Gastrocnemius medialis (tissue), 4 donors: ENCODE results near the gene DHX15. TPM values are rescaled to one million over a fixed set of nuclear protein-coding genes. Genes with fewer than 3 reads are reported as not detected.

ENCODE experiments used
- ATAC-seq, 2 donors: fragments of 150-250 bp; one replicate each; pipeline ENCODE4 v1.9.1; 2016
- DNase-seq, 2 donors: peaks; one replicate each; pipeline ENCODE4 v3.0.0-alpha.2; 2019
- H3K27ac ChIP-seq, 4 donors: fragments of 200-600 bp; sonication (generic); 1 replicate in 1 of 4; 2 replicates in 3 of 4; pipeline ENCODE4 v1.5.1; 2016 to 2018; ENCODE audit warnings: mild to moderate bottlenecking in 2 of 4, moderate library complexity in 1 of 4
- H3K27me3 ChIP-seq, 3 donors: fragments of 200-600 bp; sonication (generic) in 2 of 3; 1 replicate in 1 of 3; 2 replicates in 2 of 3; pipeline versions ENCODE4 v1.5.1 to v1.6.0; 2016 to 2019; ENCODE audit warnings: mild to moderate bottlenecking in 1 of 3, moderate library complexity in 1 of 3
- H3K36me3 ChIP-seq, 2 donors: fragments of 200-600 bp; sonication (generic) in 1 of 2; one replicate each; pipeline ENCODE4 v1.5.1; 2017 to 2018
- H3K4me1 ChIP-seq, 2 donors: fragments of 200-600 bp; sonication (generic) in 1 of 2; one replicate each; pipeline ENCODE4 v1.5.1; 2016 to 2017; ENCODE audit warnings: mild to moderate bottlenecking in 2 of 2
- H3K4me3 ChIP-seq, 4 donors: fragments of 200-600 bp; sonication (generic) in 3 of 4; 1 replicate in 1 of 4; 2 replicates in 3 of 4; pipeline ENCODE4 v1.5.1; 2016 to 2019; ENCODE audit warnings: mild to moderate bottlenecking in 2 of 4
- H3K9me3 ChIP-seq, 3 donors: fragments of 200-600 bp; sonication (generic) in 2 of 3; 1 replicate in 1 of 3; 2 replicates in 2 of 3; pipeline ENCODE4 v1.5.1; 2016 to 2019
- CTCF ChIP-seq, 5 experiments: fragments of 450-650 bp in 3 of 5; fragments of 200-600 bp in 2 of 5; sonication (generic) in 2 of 5; IDR thresholded peaks in 4 of 5; conservative IDR thresholded peaks in 1 of 5; 1 replicate in 4 of 5; 2 replicates in 1 of 5; pipeline ENCODE4 v1.5.1; 2016 to 2019; ENCODE audit warnings: antibody characterized with exemption in 5 of 5, mild to moderate bottlenecking in 3 of 5, moderate library complexity in 3 of 5
- POLR2A ChIP-seq, 2 donors: fragments of 450-650 bp; IDR thresholded peaks; one replicate each; pipeline ENCODE4 v1.6.1; 2017; ENCODE audit warnings: antibody characterized with exemption in 2 of 2, mild to moderate bottlenecking in 2 of 2, moderate library complexity in 2 of 2
- in situ Hi-C, 4 donors: fragments of 200-750 bp; cut with MboI; loops; one replicate each; pipeline versions ENCODE4 v1.15.0 to v1.8.0; 2017; ENCODE audit warnings: low sequenced_read_pairs in 4 of 4
- intact Hi-C: fragments of 100-400 bp; cut with DNase I; formaldehyde crosslinking; loops from one replicate; pipeline ENCODE4 v1.15.1; 2023; ENCODE audit warnings: low total_unique reads
- total RNA-seq, 4 donors: library from RNA; depleted of rRNA; stranded (reverse); fragments of >200 nt; gene quantifications; one replicate each; pipeline versions ENCODE4 v1.1.0 to v1.2.3, GENCODE V29; 2016

The DHX15 gene
- total RNA-seq, 4 donors from 2014 or later = 50.1 to 88.1 (median 61.2) TPM

- in situ Hi-C loops = no loop called here
- H3K27me3 ChIP-seq = no peaks in the 10 kb centered on the region
- H3K4me1 ChIP-seq = peaks cover 14 to 16% of the 10 kb centered on the region in 2 donors
- H3K36me3 ChIP-seq = peaks cover 0 to 1% of the 10 kb centered on the region in 2 donors
- H3K9me3 ChIP-seq = no peaks in the 10 kb centered on the region
- ATAC-seq (no peak), DNase-seq (no peak)
- peak overlapping the region in 2 of 4 donors; percentile 15 to 16 for H3K27ac ChIP-seq
- H3K4me3 ChIP-seq = no peak overlapping the region
- intact Hi-C loops = no loop called here
- TF ChIP-seq CTCF (IDR thresholded peaks at IDR 0.05 in 4 of 5, conservative IDR thresholded peaks at IDR 0.05 in 1 of 5) (no peak), POLR2A (IDR thresholded peaks at IDR 0.05) (no peak)
Measured at GRCh38 chr4:24519649-24520048, 64.7 kb downstream of the DHX15 start.

GRCh38 chr4:24517676-24518075, 66.7 kb downstream of the DHX15 start:
- H3K4me3 ChIP-seq = no peak overlapping the region
- H3K27ac ChIP-seq = peak overlapping the region in 1 of 4 donors; percentile 39
- intact Hi-C loops = no loop called here
- TF ChIP-seq POLR2A (IDR thresholded peaks at IDR 0.05) = no peak
- no peak for TF ChIP-seq CTCF (IDR thresholded peaks at IDR 0.05 in 4 of 5, conservative IDR thresholded peaks at IDR 0.05 in 1 of 5)
- no peaks in the 10 kb centered on the region for H3K9me3 ChIP-seq
- DNase-seq = no peak
- H3K4me1 ChIP-seq = peaks cover 14 to 16% of the 10 kb centered on the region in 2 donors
- no peaks in the 10 kb centered on the region for H3K27me3 ChIP-seq
- H3K36me3 ChIP-seq = no peaks in the 10 kb centered on the region
- no peak for ATAC-seq
- in situ Hi-C loops = no loop called here

GRCh38 chr4:24516926-24517325, 67.4 kb downstream of the DHX15 start:
- intact Hi-C loops (no loop called here), in situ Hi-C loops (no loop called here)
- Histone ChIP-seq H3K4me1 (peaks cover 14 to 16% of the 10 kb centered on the region in 2 donors), H3K27me3 (no peaks in the 10 kb centered on the region), H3K4me3 (no peak overlapping the region), H3K27ac (no peak overlapping the region), H3K36me3 (no peaks in the 10 kb centered on the region), H3K9me3 (no peaks in the 10 kb centered on the region)
- DNase-seq = no peak
- ATAC-seq = no peak
- TF ChIP-seq CTCF (IDR thresholded peaks at IDR 0.05 in 4 of 5, conservative IDR thresholded peaks at IDR 0.05 in 1 of 5) = no peak
- TF ChIP-seq POLR2A (IDR thresholded peaks at IDR 0.05) = no peak

GRCh38 chr4:24515698-24516097, 68.7 kb downstream of the DHX15 start:
- in situ Hi-C loops = no loop called here
- DNase-seq (no peak), ATAC-seq (no peak)
- H3K9me3 ChIP-seq = no peaks in the 10 kb centered on the region
- H3K4me1 ChIP-seq = peaks cover 14 to 16% of the 10 kb centered on the region in 2 donors
- no peaks in the 10 kb centered on the region for H3K27me3 ChIP-seq
- H3K36me3 ChIP-seq = no peaks in the 10 kb centered on the region
- no peak overlapping the region for H3K27ac ChIP-seq
- H3K4me3 ChIP-seq = no peak overlapping the region
- TF ChIP-seq POLR2A (IDR thresholded peaks at IDR 0.05) (no peak), CTCF (IDR thresholded peaks at IDR 0.05 in 4 of 5, conservative IDR thresholded peaks at IDR 0.05 in 1 of 5) (no peak)
- intact Hi-C loops = no loop called here

GRCh38 chr4:24514808-24515207, 69.5 kb downstream of the DHX15 start:
- Histone ChIP-seq H3K36me3 (no peaks in the 10 kb centered on the region), H3K9me3 (no peaks in the 10 kb centered on the region), H3K27ac (no peak overlapping the region), H3K4me1 (peaks cover 14 to 16% of the 10 kb centered on the region in 2 donors), H3K27me3 (no peaks in the 10 kb centered on the region), H3K4me3 (no peak overlapping the region)
- in situ Hi-C loops = no loop called here
- TF ChIP-seq CTCF (IDR thresholded peaks at IDR 0.05 in 4 of 5, conservative IDR thresholded peaks at IDR 0.05 in 1 of 5) (no peak), POLR2A (IDR thresholded peaks at IDR 0.05) (no peak)
- intact Hi-C loops = no loop called here
- ATAC-seq (no peak), DNase-seq (no peak)
